ENCODE results near the gene NMU.

DNA sequence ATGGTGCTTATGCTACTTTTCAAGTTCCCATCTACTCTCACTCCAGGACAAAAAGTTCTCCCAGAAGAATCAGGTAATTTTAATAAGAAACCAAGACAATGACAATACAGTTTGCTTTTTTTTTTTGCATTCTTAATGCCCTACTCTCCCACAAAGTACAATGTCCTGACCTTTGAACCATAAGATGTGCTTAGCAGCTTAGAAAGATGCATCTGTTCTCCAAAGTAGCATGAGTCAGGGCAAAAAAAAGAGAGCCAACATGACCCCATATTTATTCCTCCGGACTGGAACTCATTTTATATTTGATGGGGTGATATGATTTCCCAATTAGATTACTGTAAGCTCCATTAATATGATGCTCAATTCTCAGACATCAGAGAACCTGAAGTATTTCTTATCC is 27.5 kb downstream of the NMU start:
- TF ChIP-seq, protein P1, sequence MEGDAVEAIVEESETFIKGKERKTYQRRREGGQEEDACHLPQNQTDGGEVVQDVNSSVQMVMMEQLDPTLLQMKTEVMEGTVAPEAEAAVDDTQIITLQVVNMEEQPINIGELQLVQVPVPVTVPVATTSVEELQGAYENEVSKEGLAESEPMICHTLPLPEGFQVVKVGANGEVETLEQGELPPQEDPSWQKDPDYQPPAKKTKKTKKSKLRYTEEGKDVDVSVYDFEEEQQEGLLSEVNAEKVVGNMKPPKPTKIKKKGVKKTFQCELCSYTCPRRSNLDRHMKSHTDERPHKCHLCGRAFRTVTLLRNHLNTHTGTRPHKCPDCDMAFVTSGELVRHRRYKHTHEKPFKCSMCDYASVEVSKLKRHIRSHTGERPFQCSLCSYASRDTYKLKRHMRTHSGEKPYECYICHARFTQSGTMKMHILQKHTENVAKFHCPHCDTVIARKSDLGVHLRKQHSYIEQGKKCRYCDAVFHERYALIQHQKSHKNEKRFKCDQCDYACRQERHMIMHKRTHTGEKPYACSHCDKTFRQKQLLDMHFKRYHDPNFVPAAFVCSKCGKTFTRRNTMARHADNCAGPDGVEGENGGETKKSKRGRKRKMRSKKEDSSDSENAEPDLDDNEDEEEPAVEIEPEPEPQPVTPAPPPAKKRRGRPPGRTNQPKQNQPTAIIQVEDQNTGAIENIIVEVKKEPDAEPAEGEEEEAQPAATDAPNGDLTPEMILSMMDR (conservative IDR thresholded peaks at IDR 0.05; ENCODE audit: low read depth in 2 of 2), result no peak
- TF ChIP-seq EZH2 (IDR thresholded peaks at IDR 0.05; ENCODE audit: low read depth, unreplicated experiment) (no peak), ZNF114 (CRISPR knock-in tag; IDR thresholded peaks at IDR 0.05) (no peak), EZH2phosphoT487 (IDR thresholded peaks at IDR 0.05; ENCODE audit: unreplicated experiment) (no peak), POLR2AphosphoS5 (IDR thresholded peaks at IDR 0.05; ENCODE audit: low read depth) (no peak), JUNB (IDR thresholded peaks at IDR 0.05; ENCODE audit: unreplicated experiment) (no peak), CREB1 (CRISPR knock-in tag; IDR thresholded peaks at IDR 0.05; ENCODE audit: low read depth) (no peak)
- TF ChIP-seq, protein P2, sequence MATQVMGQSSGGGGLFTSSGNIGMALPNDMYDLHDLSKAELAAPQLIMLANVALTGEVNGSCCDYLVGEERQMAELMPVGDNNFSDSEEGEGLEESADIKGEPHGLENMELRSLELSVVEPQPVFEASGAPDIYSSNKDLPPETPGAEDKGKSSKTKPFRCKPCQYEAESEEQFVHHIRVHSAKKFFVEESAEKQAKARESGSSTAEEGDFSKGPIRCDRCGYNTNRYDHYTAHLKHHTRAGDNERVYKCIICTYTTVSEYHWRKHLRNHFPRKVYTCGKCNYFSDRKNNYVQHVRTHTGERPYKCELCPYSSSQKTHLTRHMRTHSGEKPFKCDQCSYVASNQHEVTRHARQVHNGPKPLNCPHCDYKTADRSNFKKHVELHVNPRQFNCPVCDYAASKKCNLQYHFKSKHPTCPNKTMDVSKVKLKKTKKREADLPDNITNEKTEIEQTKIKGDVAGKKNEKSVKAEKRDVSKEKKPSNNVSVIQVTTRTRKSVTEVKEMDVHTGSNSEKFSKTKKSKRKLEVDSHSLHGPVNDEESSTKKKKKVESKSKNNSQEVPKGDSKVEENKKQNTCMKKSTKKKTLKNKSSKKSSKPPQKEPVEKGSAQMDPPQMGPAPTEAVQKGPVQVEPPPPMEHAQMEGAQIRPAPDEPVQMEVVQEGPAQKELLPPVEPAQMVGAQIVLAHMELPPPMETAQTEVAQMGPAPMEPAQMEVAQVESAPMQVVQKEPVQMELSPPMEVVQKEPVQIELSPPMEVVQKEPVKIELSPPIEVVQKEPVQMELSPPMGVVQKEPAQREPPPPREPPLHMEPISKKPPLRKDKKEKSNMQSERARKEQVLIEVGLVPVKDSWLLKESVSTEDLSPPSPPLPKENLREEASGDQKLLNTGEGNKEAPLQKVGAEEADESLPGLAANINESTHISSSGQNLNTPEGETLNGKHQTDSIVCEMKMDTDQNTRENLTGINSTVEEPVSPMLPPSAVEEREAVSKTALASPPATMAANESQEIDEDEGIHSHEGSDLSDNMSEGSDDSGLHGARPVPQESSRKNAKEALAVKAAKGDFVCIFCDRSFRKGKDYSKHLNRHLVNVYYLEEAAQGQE (IDR thresholded peaks at IDR 0.05; ENCODE audit: unreplicated experiment), result no peak
- TF ChIP-seq, protein P3, sequence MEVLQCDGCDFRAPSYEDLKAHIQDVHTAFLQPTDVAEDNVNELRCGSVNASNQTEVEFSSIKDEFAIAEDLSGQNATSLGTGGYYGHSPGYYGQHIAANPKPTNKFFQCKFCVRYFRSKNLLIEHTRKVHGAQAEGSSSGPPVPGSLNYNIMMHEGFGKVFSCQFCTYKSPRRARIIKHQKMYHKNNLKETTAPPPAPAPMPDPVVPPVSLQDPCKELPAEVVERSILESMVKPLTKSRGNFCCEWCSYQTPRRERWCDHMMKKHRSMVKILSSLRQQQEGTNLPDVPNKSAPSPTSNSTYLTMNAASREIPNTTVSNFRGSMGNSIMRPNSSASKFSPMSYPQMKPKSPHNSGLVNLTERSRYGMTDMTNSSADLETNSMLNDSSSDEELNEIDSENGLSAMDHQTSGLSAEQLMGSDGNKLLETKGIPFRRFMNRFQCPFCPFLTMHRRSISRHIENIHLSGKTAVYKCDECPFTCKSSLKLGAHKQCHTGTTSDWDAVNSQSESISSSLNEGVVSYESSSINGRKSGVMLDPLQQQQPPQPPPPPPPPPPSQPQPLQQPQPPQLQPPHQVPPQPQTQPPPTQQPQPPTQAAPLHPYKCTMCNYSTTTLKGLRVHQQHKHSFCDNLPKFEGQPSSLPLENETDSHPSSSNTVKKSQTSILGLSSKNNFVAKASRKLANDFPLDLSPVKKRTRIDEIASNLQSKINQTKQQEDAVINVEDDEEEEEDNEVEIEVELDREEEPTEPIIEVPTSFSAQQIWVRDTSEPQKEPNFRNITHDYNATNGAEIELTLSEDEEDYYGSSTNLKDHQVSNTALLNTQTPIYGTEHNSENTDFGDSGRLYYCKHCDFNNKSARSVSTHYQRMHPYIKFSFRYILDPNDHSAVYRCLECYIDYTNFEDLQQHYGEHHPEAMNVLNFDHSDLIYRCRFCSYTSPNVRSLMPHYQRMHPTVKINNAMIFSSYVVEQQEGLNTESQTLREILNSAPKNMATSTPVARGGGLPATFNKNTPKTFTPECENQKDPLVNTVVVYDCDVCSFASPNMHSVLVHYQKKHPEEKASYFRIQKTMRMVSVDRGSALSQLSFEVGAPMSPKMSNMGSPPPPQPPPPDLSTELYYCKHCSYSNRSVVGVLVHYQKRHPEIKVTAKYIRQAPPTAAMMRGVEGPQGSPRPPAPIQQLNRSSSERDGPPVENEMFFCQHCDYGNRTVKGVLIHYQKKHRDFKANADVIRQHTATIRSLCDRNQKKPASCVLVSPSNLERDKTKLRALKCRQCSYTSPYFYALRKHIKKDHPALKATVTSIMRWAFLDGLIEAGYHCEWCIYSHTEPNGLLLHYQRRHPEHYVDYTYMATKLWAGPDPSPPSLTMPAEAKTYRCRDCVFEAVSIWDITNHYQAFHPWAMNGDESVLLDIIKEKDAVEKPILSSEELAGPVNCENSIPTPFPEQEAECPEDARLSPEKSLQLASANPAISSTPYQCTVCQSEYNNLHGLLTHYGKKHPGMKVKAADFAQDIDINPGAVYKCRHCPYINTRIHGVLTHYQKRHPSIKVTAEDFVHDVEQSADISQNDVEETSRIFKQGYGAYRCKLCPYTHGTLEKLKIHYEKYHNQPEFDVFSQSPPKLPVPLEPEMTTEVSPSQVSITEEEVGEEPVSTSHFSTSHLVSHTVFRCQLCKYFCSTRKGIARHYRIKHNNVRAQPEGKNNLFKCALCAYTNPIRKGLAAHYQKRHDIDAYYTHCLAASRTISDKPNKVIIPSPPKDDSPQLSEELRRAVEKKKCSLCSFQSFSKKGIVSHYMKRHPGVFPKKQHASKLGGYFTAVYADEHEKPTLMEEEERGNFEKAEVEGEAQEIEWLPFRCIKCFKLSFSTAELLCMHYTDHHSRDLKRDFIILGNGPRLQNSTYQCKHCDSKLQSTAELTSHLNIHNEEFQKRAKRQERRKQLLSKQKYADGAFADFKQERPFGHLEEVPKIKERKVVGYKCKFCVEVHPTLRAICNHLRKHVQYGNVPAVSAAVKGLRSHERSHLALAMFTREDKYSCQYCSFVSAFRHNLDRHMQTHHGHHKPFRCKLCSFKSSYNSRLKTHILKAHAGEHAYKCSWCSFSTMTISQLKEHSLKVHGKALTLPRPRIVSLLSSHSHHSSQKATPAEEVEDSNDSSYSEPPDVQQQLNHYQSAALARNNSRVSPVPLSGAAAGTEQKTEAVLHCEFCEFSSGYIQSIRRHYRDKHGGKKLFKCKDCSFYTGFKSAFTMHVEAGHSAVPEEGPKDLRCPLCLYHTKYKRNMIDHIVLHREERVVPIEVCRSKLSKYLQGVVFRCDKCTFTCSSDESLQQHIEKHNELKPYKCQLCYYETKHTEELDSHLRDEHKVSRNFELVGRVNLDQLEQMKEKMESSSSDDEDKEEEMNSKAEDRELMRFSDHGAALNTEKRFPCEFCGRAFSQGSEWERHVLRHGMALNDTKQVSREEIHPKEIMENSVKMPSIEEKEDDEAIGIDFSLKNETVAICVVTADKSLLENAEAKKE (CRISPR knock-in tag; IDR thresholded peaks at IDR 0.05), result no peak

Measured in GM23338 (cell line).